GM23338 (cell line): ENCODE data around the gene CCDC85B. TPM values are rescaled to one million over a fixed set of nuclear protein-coding genes. Genes with fewer than 3 reads are reported as not detected.

ENCODE experiments used
- ATAC-seq: fragments of 200-7000 bp; cut with Tn5 transposase; 3 replicates; pipeline ENCODE4 v1.9.1; 2020
- DNase-seq: peaks from one replicate; pipeline ENCODE4 v3.0.0-alpha.2; 2015; ENCODE audit warnings: low spot score
- H2AFZ ChIP-seq: fragments of 200-600 bp; sonication (generic); 2 replicates; pipeline ENCODE4 v1.8.0; 2016; ENCODE audit warnings: antibody characterized with exemption, mild to moderate bottlenecking, moderate library complexity
- H3F3A ChIP-seq: fragments of 200-600 bp; sonication (generic); replicated peaks from 2 replicates; pipeline ENCODE4 v1.8.0; 2017; ENCODE audit warnings: antibody characterized with exemption, mixed run types, low read depth
- H3K27ac ChIP-seq: fragments of 200-600 bp; sonication (generic); 2 replicates; pipeline ENCODE4 v1.6.1; 2016; ENCODE audit warnings: low read depth
- H3K27me3 ChIP-seq: fragments of 200-600 bp; sonication (generic); 2 replicates; pipeline ENCODE4 v1.8.0; 2016; ENCODE audit warnings: mild to moderate bottlenecking, mixed run types, moderate library complexity; ENCODE audit not compliant: insufficient read depth
- H3K36me3 ChIP-seq: fragments of 200-600 bp; sonication (generic); 2 replicates; pipeline ENCODE4 v1.8.0; 2016; ENCODE audit warnings: mild to moderate bottlenecking; ENCODE audit not compliant: insufficient read depth
- H3K4me1 ChIP-seq: fragments of 200-600 bp; sonication (generic); 2 replicates; pipeline ENCODE4 v1.8.0; 2016; ENCODE audit warnings: mild to moderate bottlenecking, moderate library complexity; ENCODE audit not compliant: insufficient read depth
- H3K4me2 ChIP-seq: fragments of 200-600 bp; sonication (generic); 2 replicates; pipeline ENCODE4 v1.7.1; 2017; ENCODE audit warnings: mixed run types
- H3K4me3 ChIP-seq: fragments of 200-600 bp; sonication (generic); 2 replicates; pipeline ENCODE4 v1.6.1; 2016; ENCODE audit warnings: mixed run types
- H3K79me2 ChIP-seq: fragments of 200-600 bp; sonication (generic); replicated peaks from 2 replicates; pipeline ENCODE4 v1.8.0; 2017; ENCODE audit warnings: mild to moderate bottlenecking; ENCODE audit not compliant: insufficient read depth
- H3K9me2 ChIP-seq: fragments of 200-600 bp; sonication (generic); 2 replicates; pipeline ENCODE4 v1.8.0; 2017; ENCODE audit not compliant: insufficient read depth
- H4K20me1 ChIP-seq: fragments of 200-600 bp; sonication (generic); replicated peaks from 2 replicates; pipeline ENCODE4 v1.8.0; 2017; ENCODE audit warnings: mild to moderate bottlenecking; ENCODE audit not compliant: insufficient read depth
- H3K27ac Mint-ChIP-seq: 2 replicates; pipeline ENCODE4 v1.8.0; 2020; ENCODE audit warnings: inconsistent platforms, mild to moderate bottlenecking, moderate library complexity, mixed read lengths
- H3K27me3 Mint-ChIP-seq: 3 replicates; pipeline ENCODE4 v1.8.0; 2022; ENCODE audit warnings: low read depth, mild to moderate bottlenecking, moderate library complexity, mixed read lengths, inconsistent platforms; ENCODE audit not compliant: insufficient read depth, poor library complexity
- H3K36me3 Mint-ChIP-seq: 3 replicates; pipeline ENCODE4 v1.8.0; 2021; ENCODE audit warnings: low read depth, mild to moderate bottlenecking, inconsistent platforms, moderate library complexity, mixed read lengths
- H3K4me1 Mint-ChIP-seq: 3 replicates; pipeline ENCODE4 v1.8.0; 2020; ENCODE audit warnings: mild to moderate bottlenecking, inconsistent platforms, mixed read lengths
- H3K4me3 Mint-ChIP-seq: 3 replicates; pipeline ENCODE4 v1.8.0; 2021; ENCODE audit warnings: moderate library complexity, mild to moderate bottlenecking, inconsistent platforms, mixed read lengths
- H3K9me3 Mint-ChIP-seq: 3 replicates; pipeline ENCODE4 v1.8.0; 2020; ENCODE audit warnings: moderate library complexity, mild to moderate bottlenecking, inconsistent platforms, mixed read lengths
- CTCF ChIP-seq, 2 experiments: fragments of 200-600 bp in 1 of 2; sonication (generic) in 1 of 2; conservative IDR thresholded peaks; 2 replicates each; pipeline versions ENCODE4 v1.5.1 to v1.6.1; 2016 to 2017; ENCODE audit warnings: antibody characterized with exemption in 2 of 2, low read depth in 2 of 2, mild to moderate bottlenecking in 2 of 2, moderate library complexity in 1 of 2
- ETS1 ChIP-seq: IDR thresholded peaks from 2 replicates; pipeline ENCODE4 v1.6.1; 2016; ENCODE audit warnings: antibody characterized with exemption
- EZH2phosphoT487 ChIP-seq: fragments of 200-600 bp; sonication (generic); IDR thresholded peaks from one replicate; pipeline ENCODE4 v1.8.1; 2018; ENCODE audit warnings: antibody characterized with exemption; ENCODE audit not compliant: unreplicated experiment
- POLR2AphosphoS5 ChIP-seq: IDR thresholded peaks from 2 replicates; pipeline ENCODE4 v1.6.1; 2016; ENCODE audit warnings: antibody characterized with exemption, low read depth
- ZNF462 ChIP-seq: fragments of 250-450 bp; sonication (Bioruptor Pico); IDR thresholded peaks from 2 replicates; pipeline ENCODE4 v1.5.0; 2020; ENCODE audit warnings: mild to moderate bottlenecking, moderate library complexity
- polyA plus RNA-seq: library from polyadenylated mRNA; unstranded; fragments of >200 nt; fragmentation: Nextera tagmentation; extraction: Ambion mirVana; gene quantifications from 2 replicates; pipeline ENCODE4 v1.2.1, GENCODE V29; 2016
- total RNA-seq: library from RNA; depleted of rRNA; stranded (reverse); fragments of >200 nt; shearing (Covaris generic); gene quantifications from 2 replicates; pipeline ENCODE4 v1.2.3, GENCODE V29; 2014

Gene CCDC85B
- total and polyA plus RNA-seq, 2 experiments from 2014 or later: 54.5 to 66.3 TPM

GRCh38 chr11:65851083-65851579, 39.3 kb upstream of the CCDC85B start:
- ATAC-seq (peak; percentile 49), DNase-seq (peak; percentile 90)
- Mint-ChIP-seq H3K27me3 (peaks cover 53% of the 10 kb centered on the region), H3K4me1 (peaks cover 20% of the 10 kb centered on the region), H3K27ac (no peak overlapping the region), H3K9me3 (peaks cover 12% of the 10 kb centered on the region), H3K36me3 (peaks cover 55% of the 10 kb centered on the region), H3K4me3 (peak overlapping the region; percentile 1; the same call in 1 of the 3 replicates)
- Histone ChIP-seq H3K27ac (no peak overlapping the region), H3K27me3 (no peaks in the 10 kb centered on the region), H3K9me2 (no peaks in the 10 kb centered on the region), H3K4me2 (no peak overlapping the region), H3K4me3 (no peak overlapping the region), H4K20me1 (peaks cover 26% of the 10 kb centered on the region), H2AFZ (no peak overlapping the region), H3K4me1 (no peaks in the 10 kb centered on the region; the same call in 1 of the 2 replicates), H3K79me2 (peaks cover 25% of the 10 kb centered on the region), H3F3A (peaks cover 49% of the 10 kb centered on the region), H3K36me3 (peaks cover 28% of the 10 kb centered on the region)
- TF ChIP-seq CTCF (conservative IDR thresholded peaks at IDR 0.05; ENCODE audit: low read depth in 2 of 2) (peak; percentile 82 to 92), EZH2phosphoT487 (no peak), ETS1 (no peak)

DNA sequence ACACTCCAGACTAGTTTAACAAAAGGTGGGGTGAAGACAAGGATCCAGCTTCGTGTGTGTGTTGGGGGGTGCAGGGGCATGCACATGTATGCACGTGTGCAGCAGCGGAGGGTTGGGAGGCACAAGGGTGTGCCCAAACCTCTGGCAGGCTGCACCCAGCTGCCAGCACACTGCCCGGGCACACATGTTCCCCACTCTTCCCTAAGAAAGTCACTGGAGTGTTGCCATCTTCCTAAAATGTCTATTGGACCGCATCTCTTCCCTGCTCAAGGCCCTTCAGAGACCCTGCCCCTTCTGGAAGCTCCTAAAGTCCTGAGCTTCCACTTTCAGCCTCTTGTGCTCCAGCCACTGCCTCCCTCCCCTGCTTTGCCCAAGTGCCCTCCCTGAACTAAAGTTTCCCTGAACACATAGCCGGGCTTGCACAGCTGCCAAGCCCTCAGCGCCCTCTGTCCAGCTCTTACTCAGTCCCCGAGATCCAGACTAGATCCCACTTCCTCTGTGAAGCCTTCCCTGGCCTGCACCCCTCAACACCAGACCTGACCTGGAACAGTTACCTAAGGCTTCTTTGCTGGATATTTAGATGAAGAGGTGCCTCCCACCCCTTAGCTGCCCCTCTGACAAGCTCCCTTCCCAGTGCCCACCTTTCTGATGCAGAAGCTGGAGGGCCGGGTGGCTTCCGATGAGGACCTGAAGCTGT, 38.5 kb upstream of the CCDC85B start:
- Histone ChIP-seq H3F3A (peaks cover 57% of the 10 kb centered on the region), H3K9me2 (no peaks in the 10 kb centered on the region), H3K4me3 (no peak overlapping the region), H3K4me1 (peaks cover 3% of the 10 kb centered on the region), H3K79me2 (peaks cover 33% of the 10 kb centered on the region), H2AFZ (no peak overlapping the region), H3K27ac (peak overlapping the region; percentile 32; the same call in 1 of the 2 replicates), H4K20me1 (peaks cover 33% of the 10 kb centered on the region), H3K36me3 (peaks cover 28% of the 10 kb centered on the region), H3K27me3 (no peaks in the 10 kb centered on the region), H3K4me2 (no peak overlapping the region)
- ATAC-seq (peak; percentile 0; the same call in 2 of the 3 replicates), DNase-seq (no peak)
- H3K4me1 Mint-ChIP-seq: peaks cover 27% of the 10 kb centered on the region
- H3K36me3 Mint-ChIP-seq: peaks cover 64% of the 10 kb centered on the region
- peaks cover 12% of the 10 kb centered on the region for H3K9me3 Mint-ChIP-seq
- peaks cover 59% of the 10 kb centered on the region for H3K27me3 Mint-ChIP-seq
- no peak overlapping the region for H3K27ac Mint-ChIP-seq
- TF ChIP-seq ZNF462 (CRISPR knock-in tag) (no peak), POLR2AphosphoS5 (peak; percentile 32)
- peak overlapping the region; percentile 1; the same call in 1 of the 3 replicates for H3K4me3 Mint-ChIP-seq
